ENCODE results near the gene LAMA2. TPM values are rescaled to one million over a fixed set of nuclear protein-coding genes. Genes with fewer than 3 reads are reported as not detected.
A peak's percentile ranks its signal among the peaks of the same experiment; 100 is the strongest.

Gene LAMA2
- total RNA-seq, 2 donors from 2014 or later: 91.5 to 139 TPM

- intact Hi-C loops (cut with DNase I): no loop called here
- no peak for DNase-seq (ENCODE audit: low spot score)
These were observed 352.4 kb downstream of the LAMA2 start for GRCh38 chr6:129235167-129236000.

GRCh38 chr6:129236001-129236517, 353.1 kb downstream of the LAMA2 start:
- intact Hi-C loops (cut with DNase I): no loop called here
- no peak for DNase-seq (ENCODE audit: low spot score)

GRCh38 chr6:129238991-129239390, 356.1 kb downstream of the LAMA2 start:
- no peak for DNase-seq (ENCODE audit: low spot score)

GRCh38 chr6:129239825-129240491, 357.0 kb downstream of the LAMA2 start:
- intact Hi-C loops (cut with DNase I): no loop called here
- no peak for DNase-seq (ENCODE audit: low spot score)

More at GRCh38 chr6:129238991-129239390, 356.1 kb downstream of the LAMA2 start:
- intact Hi-C loops (cut with DNase I): no loop called here

GRCh38 chr6:129240492-129240853, 357.5 kb downstream of the LAMA2 start:
- intact Hi-C loops (cut with DNase I): no loop called here

GRCh38 chr6:129242546-129242945, 359.6 kb downstream of the LAMA2 start:
- DNase-seq (ENCODE audit: low spot score): no peak
- intact Hi-C loops (cut with DNase I): no loop called here

More at GRCh38 chr6:129240492-129240853, 357.5 kb downstream of the LAMA2 start:
- DNase-seq (ENCODE audit: low spot score): no peak

- intact Hi-C loops (cut with DNase I): no loop called here
- DNase-seq (ENCODE audit: low spot score): no peak
These were observed 360.4 kb downstream of the LAMA2 start for GRCh38 chr6:129243377-129243776.

- no peak for DNase-seq (ENCODE audit: low spot score)
- intact Hi-C loops (cut with DNase I): no loop called here
These were observed 366.0 kb downstream of the LAMA2 start for GRCh38 chr6:129248946-129249345.

- intact Hi-C loops (cut with DNase I): no loop called here
- DNase-seq (ENCODE audit: low spot score): peak; percentile 60
These were observed 368.9 kb downstream of the LAMA2 start for GRCh38 chr6:129251669-129252376.

- intact Hi-C loops (cut with DNase I): no loop called here
- DNase-seq (ENCODE audit: low spot score): no peak
These were observed 369.6 kb downstream of the LAMA2 start for GRCh38 chr6:129252377-129253071.

- no peak for DNase-seq (ENCODE audit: low spot score)
- intact Hi-C loops (cut with DNase I): no loop called here
These were observed 370.3 kb downstream of the LAMA2 start for GRCh38 chr6:129253242-129253641.

GRCh38 chr6:129253727-129254126, 370.8 kb downstream of the LAMA2 start:
- intact Hi-C loops (cut with DNase I): no loop called here
- DNase-seq (ENCODE audit: low spot score): no peak

- no peak for DNase-seq (ENCODE audit: low spot score)
These were observed 374.3 kb downstream of the LAMA2 start for GRCh38 chr6:129257196-129257595.

GRCh38 chr6:129262661-129263060, 379.7 kb downstream of the LAMA2 start:
- no peak for DNase-seq (ENCODE audit: low spot score)
- intact Hi-C loops (cut with DNase I): no loop called here

More at GRCh38 chr6:129257196-129257595, 374.3 kb downstream of the LAMA2 start:
- intact Hi-C loops (cut with DNase I): no loop called here

GRCh38 chr6:129263176-129263575, 380.2 kb downstream of the LAMA2 start:
- DNase-seq (ENCODE audit: low spot score): no peak
- intact Hi-C loops (cut with DNase I): no loop called here

- intact Hi-C loops (cut with DNase I): no loop called here
- no peak for DNase-seq (ENCODE audit: low spot score)
These were observed 381.6 kb downstream of the LAMA2 start for GRCh38 chr6:129264480-129265045.

GRCh38 chr6:129267028-129267427, 384.1 kb downstream of the LAMA2 start:
- DNase-seq (ENCODE audit: low spot score): no peak
- intact Hi-C loops (cut with DNase I): no loop called here

GRCh38 chr6:129269076-129269475, 386.1 kb downstream of the LAMA2 start:
- DNase-seq (ENCODE audit: low spot score): no peak
- intact Hi-C loops (cut with DNase I): no loop called here

GRCh38 chr6:129269891-129270290, 387.0 kb downstream of the LAMA2 start:
- intact Hi-C loops (cut with DNase I): no loop called here
- no peak for DNase-seq (ENCODE audit: low spot score)

Data from posterior vena cava (tissue), 2 donors.